ENCODE measurements around the gene HINFP. TPM values are rescaled to one million over a fixed set of nuclear protein-coding genes. Genes with fewer than 3 reads are reported as not detected.

The HINFP gene
- total RNA-seq, 1 donor from 2014 or later = 11.9 TPM

DNA sequence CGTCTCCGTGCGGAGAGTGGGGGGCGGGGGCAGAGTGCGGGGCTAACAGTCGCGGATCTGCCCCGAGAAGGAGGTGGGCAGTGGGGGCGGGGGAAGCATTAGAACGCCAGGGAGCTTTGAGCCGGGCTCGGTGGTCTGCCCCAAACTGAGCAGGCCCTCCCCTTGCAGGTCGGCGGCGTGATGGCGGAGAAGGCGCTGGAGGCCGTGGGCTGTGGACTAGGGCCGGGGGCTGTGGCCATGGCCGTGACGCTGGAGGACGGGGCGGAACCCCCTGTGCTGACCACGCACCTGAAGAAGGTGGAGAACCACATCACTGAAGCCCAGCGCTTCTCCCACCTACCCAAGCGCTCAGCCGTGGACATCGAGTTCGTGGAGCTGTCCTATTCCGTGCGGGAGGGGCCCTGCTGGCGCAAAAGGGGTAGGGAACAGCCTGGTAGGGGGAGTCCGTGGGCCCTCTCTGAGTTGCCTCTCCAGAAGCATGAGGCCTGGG is 28.5 kb downstream of the HINFP start:
- TF ChIP-seq, protein P1, sequence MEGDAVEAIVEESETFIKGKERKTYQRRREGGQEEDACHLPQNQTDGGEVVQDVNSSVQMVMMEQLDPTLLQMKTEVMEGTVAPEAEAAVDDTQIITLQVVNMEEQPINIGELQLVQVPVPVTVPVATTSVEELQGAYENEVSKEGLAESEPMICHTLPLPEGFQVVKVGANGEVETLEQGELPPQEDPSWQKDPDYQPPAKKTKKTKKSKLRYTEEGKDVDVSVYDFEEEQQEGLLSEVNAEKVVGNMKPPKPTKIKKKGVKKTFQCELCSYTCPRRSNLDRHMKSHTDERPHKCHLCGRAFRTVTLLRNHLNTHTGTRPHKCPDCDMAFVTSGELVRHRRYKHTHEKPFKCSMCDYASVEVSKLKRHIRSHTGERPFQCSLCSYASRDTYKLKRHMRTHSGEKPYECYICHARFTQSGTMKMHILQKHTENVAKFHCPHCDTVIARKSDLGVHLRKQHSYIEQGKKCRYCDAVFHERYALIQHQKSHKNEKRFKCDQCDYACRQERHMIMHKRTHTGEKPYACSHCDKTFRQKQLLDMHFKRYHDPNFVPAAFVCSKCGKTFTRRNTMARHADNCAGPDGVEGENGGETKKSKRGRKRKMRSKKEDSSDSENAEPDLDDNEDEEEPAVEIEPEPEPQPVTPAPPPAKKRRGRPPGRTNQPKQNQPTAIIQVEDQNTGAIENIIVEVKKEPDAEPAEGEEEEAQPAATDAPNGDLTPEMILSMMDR (conservative IDR thresholded peaks at IDR 0.05; ENCODE audit: low read depth, low read length) = no peak
- no peak overlapping the region for H3K4me3 ChIP-seq (ENCODE audit: low read depth, low read length)
- no peak for DNase-seq (ENCODE audit: low read depth)

DNA sequence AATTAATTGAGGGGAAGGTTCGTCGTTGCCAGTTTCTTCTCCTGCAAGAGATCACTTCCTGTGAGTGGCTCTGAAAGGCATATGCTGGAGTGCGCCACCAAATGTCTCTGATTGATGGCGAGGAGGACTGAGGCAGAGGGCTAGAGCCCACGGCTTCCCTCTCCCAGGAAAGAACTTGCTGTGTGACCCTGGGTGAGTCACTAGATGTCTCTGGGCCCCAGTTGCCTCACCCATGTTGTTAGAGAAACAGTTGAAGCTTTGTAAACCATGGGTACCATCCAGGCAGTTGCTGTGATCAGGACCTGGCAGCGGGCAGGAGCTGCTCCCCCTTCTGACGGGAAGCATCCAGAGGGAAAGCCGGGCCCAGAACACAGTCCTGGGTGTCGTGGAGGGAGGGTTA is 30.7 kb downstream of the HINFP start:
- H3K4me3 ChIP-seq (ENCODE audit: low read depth, low read length) = no peak overlapping the region
- DNase-seq (ENCODE audit: low read depth) = no peak
- TF ChIP-seq, protein P1 (conservative IDR thresholded peaks at IDR 0.05; ENCODE audit: low read depth, low read length) = no peak

GRCh38 chr11:119152604-119153003 is 31.2 kb downstream of the HINFP start:
- no peak overlapping the region for H3K4me3 ChIP-seq (ENCODE audit: low read depth, low read length)
- TF ChIP-seq, protein P1 (conservative IDR thresholded peaks at IDR 0.05; ENCODE audit: low read depth, low read length) = no peak
- no peak for DNase-seq (ENCODE audit: low read depth)

DNA sequence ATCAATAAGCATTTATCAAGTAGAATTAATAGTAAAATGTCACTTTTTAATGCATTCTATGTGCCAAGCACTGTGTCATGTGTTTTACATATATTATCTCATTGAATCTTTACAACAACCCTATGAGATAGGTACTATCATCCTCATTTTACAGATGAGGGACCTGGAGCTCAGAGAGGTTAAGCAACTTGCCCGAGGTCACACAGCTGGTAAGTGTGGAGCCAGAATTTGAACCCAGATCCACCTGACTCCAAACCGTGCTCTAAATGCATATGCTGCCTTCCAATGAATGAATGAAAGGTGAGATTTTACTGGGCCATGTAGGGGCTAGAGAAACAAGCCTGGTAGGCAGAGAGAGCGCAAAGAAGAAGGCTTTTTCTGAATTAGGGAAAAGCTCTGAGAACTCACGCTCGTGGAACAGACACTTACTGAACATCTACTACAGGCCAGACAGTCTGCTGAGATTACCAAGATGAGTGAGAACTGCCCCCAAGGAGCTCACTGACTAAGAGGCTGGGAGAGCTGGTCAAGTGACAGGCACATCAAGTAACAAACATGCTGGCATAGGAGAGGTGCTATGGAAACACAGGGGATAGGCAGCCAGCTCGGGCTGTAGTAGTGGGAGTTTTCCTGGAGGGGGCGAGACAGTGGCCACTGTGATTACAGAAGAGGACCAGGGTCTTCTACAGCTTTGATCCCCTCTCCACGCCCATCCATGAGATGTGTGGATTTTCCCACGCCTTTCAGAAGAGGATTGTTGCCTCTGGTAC is 31.9 kb downstream of the HINFP start:
- no peak overlapping the region for H3K4me3 ChIP-seq (ENCODE audit: low read depth, low read length)
- TF ChIP-seq, protein P1 (conservative IDR thresholded peaks at IDR 0.05; ENCODE audit: low read depth, low read length) = no peak
- no peak for DNase-seq (ENCODE audit: low read depth)

DNA sequence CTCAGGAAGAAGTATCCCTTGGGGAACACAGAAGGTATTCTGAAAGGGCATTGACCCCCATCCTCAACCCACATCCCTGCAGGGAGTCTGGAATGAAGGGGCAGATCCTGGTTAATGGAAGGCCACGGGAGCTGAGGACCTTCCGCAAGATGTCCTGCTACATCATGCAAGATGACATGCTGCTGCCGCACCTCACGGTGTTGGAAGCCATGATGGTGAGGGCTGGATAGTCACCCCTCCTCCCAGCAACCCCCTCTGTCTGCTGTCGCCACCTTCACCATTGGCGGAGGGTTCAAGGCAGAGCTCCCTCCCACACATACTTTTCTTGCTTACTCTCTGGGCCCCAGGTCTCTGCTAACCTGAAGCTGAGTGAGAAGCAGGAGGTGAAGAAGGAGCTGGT is 32.8 kb downstream of the HINFP start:
- TF ChIP-seq, protein P1 (conservative IDR thresholded peaks at IDR 0.05; ENCODE audit: low read depth, low read length) = no peak
- H3K4me3 ChIP-seq (ENCODE audit: low read depth, low read length) = no peak overlapping the region
- no peak for DNase-seq (ENCODE audit: low read depth)

- TF ChIP-seq, protein P1 (conservative IDR thresholded peaks at IDR 0.05; ENCODE audit: low read depth, low read length) = no peak
- no peak overlapping the region for H3K4me3 ChIP-seq (ENCODE audit: low read depth, low read length)
- no peak for DNase-seq (ENCODE audit: low read depth)
Measured at GRCh38 chr11:119155733-119156492, 34.5 kb downstream of the HINFP start.

Measured in epithelial cell of proximal tubule (primary cell).